ENCODE data around the gene SRR.

Gene SRR

GRCh38 chr17:2336852-2337543, 33.2 kb downstream of the SRR start, which contains the start of gene SGSM2:
Gene SGSM2 (plus strand): TSS chr17:2337501. CDS start chr17:2337689, 188 bp downstream.
- peak within 1 kb of the TSS; percentile 87 for H3K4me3 ChIP-seq (ENCODE audit: low read depth, low read length)
- no peak for TF ChIP-seq CTCF (IDR thresholded peaks at IDR 0.05; ENCODE audit: low read depth, low read length)

- peak overlapping the region; percentile 87 for H3K4me3 ChIP-seq (ENCODE audit: low read depth, low read length)
- TF ChIP-seq CTCF (IDR thresholded peaks at IDR 0.05; ENCODE audit: low read depth, low read length), result no peak
These were observed 34.0 kb downstream of the SRR start for GRCh38 chr17:2337544-2338314.

GRCh38 chr17:2338315-2338657, 34.5 kb downstream of the SRR start:
- H3K4me3 ChIP-seq (ENCODE audit: low read depth, low read length), result peak overlapping the region; percentile 87
- TF ChIP-seq CTCF (IDR thresholded peaks at IDR 0.05; ENCODE audit: low read depth, low read length), result no peak

GRCh38 chr17:2343421-2343820, 39.7 kb downstream of the SRR start:
- TF ChIP-seq CTCF (IDR thresholded peaks at IDR 0.05; ENCODE audit: low read depth, low read length), result no peak
- H3K4me3 ChIP-seq (ENCODE audit: low read depth, low read length), result no peak overlapping the region

- H3K4me3 ChIP-seq (ENCODE audit: low read depth, low read length), result no peak overlapping the region
- no peak for TF ChIP-seq CTCF (IDR thresholded peaks at IDR 0.05; ENCODE audit: low read depth, low read length)
These were observed 40.8 kb downstream of the SRR start for GRCh38 chr17:2344528-2344927.

GRCh38 chr17:2346475-2346874, 42.7 kb downstream of the SRR start:
- H3K4me3 ChIP-seq (ENCODE audit: low read depth, low read length), result no peak overlapping the region
- TF ChIP-seq CTCF (IDR thresholded peaks at IDR 0.05; ENCODE audit: low read depth, low read length), result no peak

Measured in WI38 (cell line).